ENCODE data around the gene ZNF44. TPM values are rescaled to one million over a fixed set of nuclear protein-coding genes. Genes with fewer than 3 reads are reported as not detected.

The ZNF44 gene
- total and polyA plus RNA-seq, 2 of the 13 experiments (the other 11 are each of a cell fraction or from before 2014, with no cell fraction given) = 6.9 to 15.7 TPM

DNA sequence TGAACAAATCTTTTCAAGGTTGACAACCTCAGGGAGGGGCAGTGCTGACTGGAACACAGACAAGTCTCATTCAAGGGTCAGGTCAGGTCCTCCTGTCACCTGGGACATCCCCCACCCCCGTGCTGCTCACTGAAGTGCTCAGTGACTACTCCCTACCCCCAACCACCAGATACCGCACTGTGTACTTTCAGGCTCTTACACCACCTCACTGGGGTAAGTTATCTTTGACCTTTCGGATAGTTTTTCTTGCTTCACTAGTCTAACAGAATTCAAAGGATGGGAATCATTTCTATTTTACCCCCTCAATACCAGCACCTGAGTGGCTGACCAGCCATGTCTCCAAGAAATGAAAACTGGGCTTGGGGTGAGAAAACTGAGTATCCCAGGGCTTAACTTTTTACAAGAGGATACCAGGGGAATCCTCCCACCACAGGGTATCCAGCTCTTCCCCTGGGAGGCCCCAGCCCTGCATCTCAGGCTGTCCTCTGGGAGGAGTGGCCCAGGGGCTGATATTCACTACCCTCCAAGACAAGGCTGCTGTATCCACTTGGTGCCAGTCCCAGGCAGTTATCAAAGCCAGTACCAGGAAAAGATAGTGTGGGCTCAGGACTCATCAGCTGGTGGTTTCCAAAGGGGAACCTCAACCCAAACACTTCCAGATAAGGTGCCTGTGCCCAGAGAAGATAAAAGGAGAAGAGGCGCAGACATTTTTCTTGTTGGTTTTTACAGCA is 36.7 kb upstream of the ZNF44 start (continued):
- TF ChIP-seq, protein P1, sequence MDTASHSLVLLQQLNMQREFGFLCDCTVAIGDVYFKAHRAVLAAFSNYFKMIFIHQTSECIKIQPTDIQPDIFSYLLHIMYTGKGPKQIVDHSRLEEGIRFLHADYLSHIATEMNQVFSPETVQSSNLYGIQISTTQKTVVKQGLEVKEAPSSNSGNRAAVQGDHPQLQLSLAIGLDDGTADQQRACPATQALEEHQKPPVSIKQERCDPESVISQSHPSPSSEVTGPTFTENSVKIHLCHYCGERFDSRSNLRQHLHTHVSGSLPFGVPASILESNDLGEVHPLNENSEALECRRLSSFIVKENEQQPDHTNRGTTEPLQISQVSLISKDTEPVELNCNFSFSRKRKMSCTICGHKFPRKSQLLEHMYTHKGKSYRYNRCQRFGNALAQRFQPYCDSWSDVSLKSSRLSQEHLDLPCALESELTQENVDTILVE (CRISPR knock-in tag; IDR thresholded peaks at IDR 0.05) = 0 out of 2 replicates have a peak, but pooled peaks have one; percentile 54
- TF ChIP-seq, protein P2, sequence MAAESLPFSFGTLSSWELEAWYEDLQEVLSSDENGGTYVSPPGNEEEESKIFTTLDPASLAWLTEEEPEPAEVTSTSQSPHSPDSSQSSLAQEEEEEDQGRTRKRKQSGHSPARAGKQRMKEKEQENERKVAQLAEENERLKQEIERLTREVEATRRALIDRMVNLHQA (CRISPR knock-in tag; IDR thresholded peaks at IDR 0.05) = no peak
- TF ChIP-seq ZFY (CRISPR knock-in tag; IDR thresholded peaks at IDR 0.05) = no peak
- TF ChIP-seq, protein P3, sequence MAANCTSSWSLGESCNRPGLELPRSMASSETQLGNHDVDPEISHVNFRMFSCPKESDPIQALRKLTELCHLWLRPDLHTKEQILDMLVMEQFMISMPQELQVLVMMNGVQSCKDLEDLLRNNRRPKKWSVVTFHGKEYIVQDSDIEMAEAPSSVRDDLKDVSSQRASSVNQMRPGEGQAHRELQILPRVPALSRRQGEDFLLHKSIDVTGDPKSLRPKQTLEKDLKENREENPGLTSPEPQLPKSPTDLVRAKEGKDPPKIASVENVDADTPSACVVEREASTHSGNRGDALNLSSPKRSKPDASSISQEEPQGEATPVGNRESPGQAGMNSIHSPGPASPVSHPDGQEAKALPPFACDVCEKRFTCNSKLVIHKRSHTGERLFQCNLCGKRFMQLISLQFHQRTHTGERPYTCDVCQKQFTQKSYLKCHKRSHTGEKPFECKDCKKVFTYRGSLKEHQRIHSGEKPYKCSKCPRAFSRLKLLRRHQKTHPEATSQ (CRISPR knock-in tag; IDR thresholded peaks at IDR 0.05; ENCODE audit: borderline replicate concordance) = no peak
- TF ChIP-seq, protein P4, sequence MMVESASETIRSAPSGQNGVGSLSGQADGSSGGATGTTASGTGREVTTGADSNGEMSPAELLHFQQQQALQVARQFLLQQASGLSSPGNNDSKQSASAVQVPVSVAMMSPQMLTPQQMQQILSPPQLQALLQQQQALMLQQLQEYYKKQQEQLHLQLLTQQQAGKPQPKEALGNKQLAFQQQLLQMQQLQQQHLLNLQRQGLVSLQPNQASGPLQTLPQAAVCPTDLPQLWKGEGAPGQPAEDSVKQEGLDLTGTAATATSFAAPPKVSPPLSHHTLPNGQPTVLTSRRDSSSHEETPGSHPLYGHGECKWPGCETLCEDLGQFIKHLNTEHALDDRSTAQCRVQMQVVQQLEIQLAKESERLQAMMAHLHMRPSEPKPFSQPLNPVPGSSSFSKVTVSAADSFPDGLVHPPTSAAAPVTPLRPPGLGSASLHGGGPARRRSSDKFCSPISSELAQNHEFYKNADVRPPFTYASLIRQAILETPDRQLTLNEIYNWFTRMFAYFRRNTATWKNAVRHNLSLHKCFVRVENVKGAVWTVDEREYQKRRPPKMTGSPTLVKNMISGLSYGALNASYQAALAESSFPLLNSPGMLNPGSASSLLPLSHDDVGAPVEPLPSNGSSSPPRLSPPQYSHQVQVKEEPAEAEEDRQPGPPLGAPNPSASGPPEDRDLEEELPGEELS (CRISPR knock-in tag; IDR thresholded peaks at IDR 0.05) = peak; percentile 86
- no peak for TF ChIP-seq ZNF143 (CRISPR knock-in tag; IDR thresholded peaks at IDR 0.05)
- TF ChIP-seq ZZZ3 (CRISPR knock-in tag; IDR thresholded peaks at IDR 0.05; ENCODE audit: borderline replicate concordance) = no peak
- TF ChIP-seq ESRRA (CRISPR knock-in tag; IDR thresholded peaks at IDR 0.05; ENCODE audit: low read depth) = no peak
- no peak for TF ChIP-seq TMF1 (CRISPR knock-in tag; IDR thresholded peaks at IDR 0.05; ENCODE audit: low read depth)
- TF ChIP-seq THYN1 (CRISPR knock-in tag; IDR thresholded peaks at IDR 0.05; ENCODE audit: borderline replicate concordance, low read depth) = no peak
- TF ChIP-seq, protein P5, sequence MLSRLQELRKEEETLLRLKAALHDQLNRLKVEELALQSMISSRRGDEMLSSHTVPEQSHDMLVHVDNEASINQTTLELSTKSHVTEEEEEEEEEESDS (CRISPR knock-in tag; IDR thresholded peaks at IDR 0.05; ENCODE audit: borderline replicate concordance) = no peak
- TF ChIP-seq ZNF264 (CRISPR knock-in tag; IDR thresholded peaks at IDR 0.05) = no peak
- peak; percentile 74; the same call in 1 of the 2 replicates for TF ChIP-seq KDM1A (CRISPR knock-in tag; IDR thresholded peaks at IDR 0.05)
- peak; percentile 49; the same call in 1 of the 2 replicates for TF ChIP-seq ZNF350 (CRISPR knock-in tag; IDR thresholded peaks at IDR 0.05; ENCODE audit: borderline replicate concordance, low read depth)
- TF ChIP-seq SNAI1 (CRISPR knock-in tag; IDR thresholded peaks at IDR 0.05; ENCODE audit: borderline replicate concordance) = no peak
- TF ChIP-seq ATF1 (CRISPR knock-in tag; IDR thresholded peaks at IDR 0.05) = peak; percentile 42; the same call in 1 of the 2 replicates
- TF ChIP-seq, protein P6, sequence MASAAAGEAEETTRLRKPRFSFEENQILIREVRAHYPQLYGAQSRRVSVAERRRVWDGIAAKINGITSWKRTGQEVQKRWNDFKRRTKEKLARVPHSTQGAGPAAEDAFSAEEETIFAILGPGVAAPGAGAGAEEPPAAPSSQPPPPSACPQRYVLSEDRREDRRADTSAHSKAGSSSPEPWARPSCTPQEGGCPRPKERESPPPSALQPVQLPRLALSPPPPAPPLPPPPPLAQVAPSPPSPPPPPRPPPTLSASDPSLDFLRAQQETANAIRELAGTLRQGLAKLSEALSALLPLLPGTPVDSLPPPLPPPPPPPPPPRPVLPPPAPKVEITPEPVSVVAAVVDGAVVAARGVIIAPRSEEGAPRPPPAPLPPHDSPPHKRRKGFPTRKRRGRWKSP (CRISPR knock-in tag; IDR thresholded peaks at IDR 0.05) = no peak
- TF ChIP-seq ZNF788 (CRISPR knock-in tag; IDR thresholded peaks at IDR 0.05; ENCODE audit: borderline replicate concordance) = peak; percentile 45; the same call in 1 of the 2 replicates
- TF ChIP-seq ZNF777 (CRISPR knock-in tag; IDR thresholded peaks at IDR 0.05) = no peak
- TF ChIP-seq KDM5B (CRISPR knock-in tag; IDR thresholded peaks at IDR 0.05; ENCODE audit: borderline replicate concordance) = no peak
- peak; percentile 74 for TF ChIP-seq FOXO1 (CRISPR knock-in tag; IDR thresholded peaks at IDR 0.05)
- no peak for TF ChIP-seq RAD51 (IDR thresholded peaks at IDR 0.05; ENCODE audit: borderline replicate concordance)
- TF ChIP-seq ZNF589 (CRISPR knock-in tag; conservative IDR thresholded peaks at IDR 0.05) = 0 out of 2 replicates have a peak, but pooled peaks have one; percentile 21
- TF ChIP-seq SATB2 (CRISPR knock-in tag; IDR thresholded peaks at IDR 0.05) = no peak
- no peak for TF ChIP-seq SALL2 (CRISPR knock-in tag; IDR thresholded peaks at IDR 0.05)

All from HepG2 (cell line).